Fibroblast of lung (primary cell): ENCODE results near the gene POLR2J. TPM values are rescaled to one million over a fixed set of nuclear protein-coding genes. Genes with fewer than 3 reads are reported as not detected.
"Not testable (repeated sequence)": the region's sequence is repeated elsewhere in the genome, so short reads cannot be mapped to it uniquely, and the experiment has no call there.

ENCODE experiments used
- DNase-seq, 2 donors: peaks; one replicate each; pipeline versions ENCODE4 v3.0.0 to v3.0.0-alpha.2; 2010; ENCODE audit warnings: low read depth in 2 of 2
- H2AFZ ChIP-seq: 2 replicates; pipeline ENCODE4 v1.5.1; 2012; ENCODE audit warnings: low read length, control low read depth, inconsistent platforms
- H3K27ac ChIP-seq: 2 replicates; pipeline ENCODE4 v1.5.1; 2011; ENCODE audit warnings: low read length, control low read depth; ENCODE audit not compliant: insufficient read depth
- H3K27me3 ChIP-seq: 2 replicates; pipeline ENCODE4 v1.5.1; 2011; ENCODE audit warnings: mild to moderate bottlenecking, low read length; ENCODE audit not compliant: control insufficient read depth, insufficient read depth
- H3K36me3 ChIP-seq: 2 replicates; pipeline ENCODE4 v1.5.1; 2011; ENCODE audit warnings: low read length; ENCODE audit not compliant: control insufficient read depth, insufficient read depth
- H3K4me1 ChIP-seq: 2 replicates; pipeline ENCODE4 v1.5.1; 2011; ENCODE audit warnings: low read length; ENCODE audit not compliant: control insufficient read depth, insufficient read depth; ENCODE audit errors: extremely low read depth
- H3K4me2 ChIP-seq: 2 replicates; pipeline ENCODE4 v1.5.1; 2011; ENCODE audit warnings: low read length, control low read depth; ENCODE audit not compliant: insufficient read depth; ENCODE audit errors: extremely low read depth
- H3K4me3 ChIP-seq, 4 experiments: fragments of 200-600 bp in 1 of 4; sonication (generic) in 1 of 4; replicated peaks in 1 of 4; 2 replicates each; pipeline ENCODE4 v1.5.1; 2011 to 2016; ENCODE audit warnings: low read length in 4 of 4, low read depth in 3 of 4, mild to moderate bottlenecking in 3 of 4, control low read depth in 2 of 4, inconsistent platforms in 1 of 4, mixed read lengths in 1 of 4; ENCODE audit not compliant: insufficient read depth in 1 of 4; ENCODE audit errors: control extremely low read depth in 1 of 4
- H3K79me2 ChIP-seq: 2 replicates; pipeline ENCODE4 v1.5.1; 2012; ENCODE audit warnings: mild to moderate bottlenecking, low read length, inconsistent platforms; ENCODE audit not compliant: control insufficient read depth, insufficient read depth
- H3K9ac ChIP-seq: 2 replicates; pipeline ENCODE4 v1.5.1; 2011; ENCODE audit warnings: mild to moderate bottlenecking, low read length, control low read depth; ENCODE audit not compliant: insufficient read depth
- H3K9me3 ChIP-seq: 2 replicates; pipeline ENCODE4 v1.5.1; 2012; ENCODE audit warnings: low read depth, low read length; ENCODE audit not compliant: control insufficient read depth, insufficient read depth
- H4K20me1 ChIP-seq: 2 replicates; pipeline ENCODE4 v1.5.1; 2011; ENCODE audit warnings: low read length; ENCODE audit not compliant: control insufficient read depth, insufficient read depth; ENCODE audit errors: extremely low read depth
- polyA plus RNA-seq, 2 donors: library from polyadenylated mRNA; depleted of rRNA in 1 of 2; stranded (reverse) in 1 of 2; unstranded in 1 of 2; fragments of >200 nt; gene quantifications; 2 replicates each; pipeline ENCODE4 v1.2.1, GENCODE V29; 2011 to 2012; ENCODE audit warnings: missing spikeins in 1 of 2
- total RNA-seq: library from RNA; depleted of rRNA; stranded (reverse); fragments of >200 nt; gene quantifications from 2 replicates; pipeline ENCODE4 v1.2.1, GENCODE V29; 2014

Gene POLR2J
- total and polyA plus RNA-seq, 2 donors (not counting 1 experiment from before 2014, with no cell fraction given): 37.2 to 55.3 TPM

- not testable (repeated sequence) for H3K4me1 ChIP-seq, H3K36me3 ChIP-seq, H3K9me3 ChIP-seq, H3K9ac ChIP-seq, H4K20me1 ChIP-seq, H3K4me3 ChIP-seq, H3K79me2 ChIP-seq, H2AFZ ChIP-seq, H3K27me3 ChIP-seq, DNase-seq, H3K4me2 ChIP-seq, H3K27ac ChIP-seq
These were observed 31.9 kb upstream of the POLR2J start for GRCh38 chr7:102510575-102510974.

- not testable (repeated sequence) for DNase-seq, H3K27ac ChIP-seq, H3K4me2 ChIP-seq, H3K27me3 ChIP-seq, H3K36me3 ChIP-seq, H4K20me1 ChIP-seq, H3K9me3 ChIP-seq, H2AFZ ChIP-seq, H3K79me2 ChIP-seq, H3K9ac ChIP-seq, H3K4me3 ChIP-seq, H3K4me1 ChIP-seq
These were observed 28.8 kb upstream of the POLR2J start for GRCh38 chr7:102507410-102508088.

- not testable (repeated sequence) for H3K4me3 ChIP-seq, H2AFZ ChIP-seq, H3K4me1 ChIP-seq, H3K9me3 ChIP-seq, H3K9ac ChIP-seq, H4K20me1 ChIP-seq, H3K36me3 ChIP-seq, DNase-seq, H3K4me2 ChIP-seq, H3K79me2 ChIP-seq, H3K27me3 ChIP-seq
- H3K27ac ChIP-seq: peak overlapping the region; percentile 47
These were observed 26.8 kb upstream of the POLR2J start for GRCh38 chr7:102505298-102506185.

GRCh38 chr7:102503141-102503540 lies 24.4 kb upstream of the POLR2J start:
- not testable (repeated sequence) for H3K36me3 ChIP-seq, H3K4me1 ChIP-seq, H3K9me3 ChIP-seq, H3K4me3 ChIP-seq, H3K4me2 ChIP-seq, H3K27me3 ChIP-seq, H2AFZ ChIP-seq, H3K27ac ChIP-seq, H3K79me2 ChIP-seq, DNase-seq, H4K20me1 ChIP-seq, H3K9ac ChIP-seq

- not testable (repeated sequence) for H4K20me1 ChIP-seq, H3K4me2 ChIP-seq, H3K9ac ChIP-seq, H3K36me3 ChIP-seq, H2AFZ ChIP-seq, H3K9me3 ChIP-seq, H3K4me1 ChIP-seq, H3K79me2 ChIP-seq, H3K4me3 ChIP-seq, DNase-seq, H3K27me3 ChIP-seq, H3K27ac ChIP-seq
These were observed 19.6 kb upstream of the POLR2J start for GRCh38 chr7:102498321-102498720.

GRCh38 chr7:102497308-102497707 lies 18.6 kb upstream of the POLR2J start:
- not testable (repeated sequence) for H4K20me1 ChIP-seq, H3K36me3 ChIP-seq, H3K27ac ChIP-seq, H3K4me3 ChIP-seq, H3K27me3 ChIP-seq, H3K79me2 ChIP-seq, DNase-seq, H3K9ac ChIP-seq, H3K4me2 ChIP-seq, H3K9me3 ChIP-seq, H3K4me1 ChIP-seq, H2AFZ ChIP-seq
